GM23338 (cell line): Measurements from ENCODE around the gene C6orf89. TPM values are rescaled to one million over a fixed set of nuclear protein-coding genes. Genes with fewer than 3 reads are reported as not detected.

Source experiments
- ATAC-seq: fragments of 200-7000 bp; cut with Tn5 transposase; 3 replicates; pipeline ENCODE4 v1.9.1; 2020
- DNase-seq: peaks from one replicate; pipeline ENCODE4 v3.0.0-alpha.2; 2015; ENCODE audit warnings: low spot score
- H2AFZ ChIP-seq: fragments of 200-600 bp; sonication (generic); 2 replicates; pipeline ENCODE4 v1.8.0; 2016; ENCODE audit warnings: antibody characterized with exemption, mild to moderate bottlenecking, moderate library complexity
- H3F3A ChIP-seq: fragments of 200-600 bp; sonication (generic); replicated peaks from 2 replicates; pipeline ENCODE4 v1.8.0; 2017; ENCODE audit warnings: antibody characterized with exemption, mixed run types, low read depth
- H3K27ac ChIP-seq: fragments of 200-600 bp; sonication (generic); 2 replicates; pipeline ENCODE4 v1.6.1; 2016; ENCODE audit warnings: low read depth
- H3K27me3 ChIP-seq: fragments of 200-600 bp; sonication (generic); 2 replicates; pipeline ENCODE4 v1.8.0; 2016; ENCODE audit warnings: mild to moderate bottlenecking, mixed run types, moderate library complexity; ENCODE audit not compliant: insufficient read depth
- H3K36me3 ChIP-seq: fragments of 200-600 bp; sonication (generic); 2 replicates; pipeline ENCODE4 v1.8.0; 2016; ENCODE audit warnings: mild to moderate bottlenecking; ENCODE audit not compliant: insufficient read depth
- H3K4me1 ChIP-seq: fragments of 200-600 bp; sonication (generic); 2 replicates; pipeline ENCODE4 v1.8.0; 2016; ENCODE audit warnings: mild to moderate bottlenecking, moderate library complexity; ENCODE audit not compliant: insufficient read depth
- H3K4me2 ChIP-seq: fragments of 200-600 bp; sonication (generic); 2 replicates; pipeline ENCODE4 v1.7.1; 2017; ENCODE audit warnings: mixed run types
- H3K4me3 ChIP-seq: fragments of 200-600 bp; sonication (generic); 2 replicates; pipeline ENCODE4 v1.6.1; 2016; ENCODE audit warnings: mixed run types
- H3K79me2 ChIP-seq: fragments of 200-600 bp; sonication (generic); replicated peaks from 2 replicates; pipeline ENCODE4 v1.8.0; 2017; ENCODE audit warnings: mild to moderate bottlenecking; ENCODE audit not compliant: insufficient read depth
- H3K9me2 ChIP-seq: fragments of 200-600 bp; sonication (generic); 2 replicates; pipeline ENCODE4 v1.8.0; 2017; ENCODE audit not compliant: insufficient read depth
- H4K20me1 ChIP-seq: fragments of 200-600 bp; sonication (generic); replicated peaks from 2 replicates; pipeline ENCODE4 v1.8.0; 2017; ENCODE audit warnings: mild to moderate bottlenecking; ENCODE audit not compliant: insufficient read depth
- H3K27ac Mint-ChIP-seq: 2 replicates; pipeline ENCODE4 v1.8.0; 2020; ENCODE audit warnings: inconsistent platforms, mild to moderate bottlenecking, moderate library complexity, mixed read lengths
- H3K27me3 Mint-ChIP-seq: 3 replicates; pipeline ENCODE4 v1.8.0; 2022; ENCODE audit warnings: low read depth, mild to moderate bottlenecking, moderate library complexity, mixed read lengths, inconsistent platforms; ENCODE audit not compliant: insufficient read depth, poor library complexity
- H3K36me3 Mint-ChIP-seq: 3 replicates; pipeline ENCODE4 v1.8.0; 2021; ENCODE audit warnings: low read depth, mild to moderate bottlenecking, inconsistent platforms, moderate library complexity, mixed read lengths
- H3K4me1 Mint-ChIP-seq: 3 replicates; pipeline ENCODE4 v1.8.0; 2020; ENCODE audit warnings: mild to moderate bottlenecking, inconsistent platforms, mixed read lengths
- H3K4me3 Mint-ChIP-seq: 3 replicates; pipeline ENCODE4 v1.8.0; 2021; ENCODE audit warnings: moderate library complexity, mild to moderate bottlenecking, inconsistent platforms, mixed read lengths
- H3K9me3 Mint-ChIP-seq: 3 replicates; pipeline ENCODE4 v1.8.0; 2020; ENCODE audit warnings: moderate library complexity, mild to moderate bottlenecking, inconsistent platforms, mixed read lengths
- CREB1 ChIP-seq: fragments of 250-450 bp; sonication (Bioruptor Pico); IDR thresholded peaks from 2 replicates; pipeline ENCODE4 v1.5.0; 2020; ENCODE audit warnings: low read depth, mild to moderate bottlenecking, moderate library complexity
- CTCF ChIP-seq, 2 experiments: fragments of 200-600 bp in 1 of 2; sonication (generic) in 1 of 2; conservative IDR thresholded peaks; 2 replicates each; pipeline versions ENCODE4 v1.5.1 to v1.6.1; 2016 to 2017; ENCODE audit warnings: antibody characterized with exemption in 2 of 2, low read depth in 2 of 2, mild to moderate bottlenecking in 2 of 2, moderate library complexity in 1 of 2
- ETS1 ChIP-seq: IDR thresholded peaks from 2 replicates; pipeline ENCODE4 v1.6.1; 2016; ENCODE audit warnings: antibody characterized with exemption
- EZH2 ChIP-seq: fragments of 200-600 bp; sonication (generic); IDR thresholded peaks from one replicate; pipeline ENCODE4 v1.8.0; 2017; ENCODE audit warnings: antibody characterized with exemption, mild to moderate bottlenecking, low read depth; ENCODE audit not compliant: unreplicated experiment
- EZH2phosphoT487 ChIP-seq: fragments of 200-600 bp; sonication (generic); IDR thresholded peaks from one replicate; pipeline ENCODE4 v1.8.1; 2018; ENCODE audit warnings: antibody characterized with exemption; ENCODE audit not compliant: unreplicated experiment
- JUNB ChIP-seq: IDR thresholded peaks from one replicate; pipeline ENCODE4 v1.6.1; 2016; ENCODE audit warnings: antibody characterized with exemption; ENCODE audit not compliant: unreplicated experiment
- NANOG ChIP-seq: IDR thresholded peaks from 2 replicates; pipeline ENCODE4 v1.6.1; 2016; ENCODE audit warnings: antibody characterized with exemption, borderline replicate concordance
- polyA plus RNA-seq: library from polyadenylated mRNA; unstranded; fragments of >200 nt; fragmentation: Nextera tagmentation; extraction: Ambion mirVana; gene quantifications from 2 replicates; pipeline ENCODE4 v1.2.1, GENCODE V29; 2016
- total RNA-seq: library from RNA; depleted of rRNA; stranded (reverse); fragments of >200 nt; shearing (Covaris generic); gene quantifications from 2 replicates; pipeline ENCODE4 v1.2.3, GENCODE V29; 2014

C6orf89 gene
- total and polyA plus RNA-seq, 2 experiments from 2014 or later, result 3.7 to 7.9 TPM

- H3K27me3 Mint-ChIP-seq, result peaks cover 55% of the 10 kb centered on the region
- peaks cover 66% of the 10 kb centered on the region for H3K27me3 ChIP-seq
Measured at GRCh38 chr6:36837022-36837339, 48.8 kb upstream of the C6orf89 start.

GRCh38 chr6:36837686-36838085, 48.1 kb upstream of the C6orf89 start:
- H3F3A ChIP-seq, result no peaks in the 10 kb centered on the region
- Mint-ChIP-seq H3K27me3 (peaks cover 57% of the 10 kb centered on the region), H3K9me3 (peaks cover 6% of the 10 kb centered on the region; the same call in 2 of the 3 replicates), H3K36me3 (peaks cover 4% of the 10 kb centered on the region; the same call in 1 of the 3 replicates), H3K27ac (no peak overlapping the region), H3K4me3 (no peak overlapping the region), H3K4me1 (peaks cover 21% of the 10 kb centered on the region)
- H3K79me2 ChIP-seq, result no peaks in the 10 kb centered on the region
- no peak overlapping the region for H3K4me2 ChIP-seq
- no peak overlapping the region for H2AFZ ChIP-seq
- H3K9me2 ChIP-seq, result no peaks in the 10 kb centered on the region
- H3K4me1 ChIP-seq, result peaks cover 9% of the 10 kb centered on the region
- DNase-seq (no peak), ATAC-seq (no peak)
- H4K20me1 ChIP-seq, result no peaks in the 10 kb centered on the region
- no peak overlapping the region for H3K27ac ChIP-seq
- TF ChIP-seq CREB1 (CRISPR knock-in tag) (no peak), NANOG (no peak), CTCF (conservative IDR thresholded peaks at IDR 0.05; ENCODE audit: low read depth in 2 of 2) (no peak), EZH2 (no peak)
- H3K36me3 ChIP-seq, result no peaks in the 10 kb centered on the region; the same call in 1 of the 2 replicates
- no peak overlapping the region for H3K4me3 ChIP-seq
- H3K27me3 ChIP-seq, result peaks cover 70% of the 10 kb centered on the region

More at GRCh38 chr6:36837022-36837339, 48.8 kb upstream of the C6orf89 start:
- Histone ChIP-seq H3K4me3 (no peak overlapping the region), H3F3A (no peaks in the 10 kb centered on the region), H3K27ac (no peak overlapping the region), H2AFZ (no peak overlapping the region), H3K4me2 (no peak overlapping the region), H4K20me1 (no peaks in the 10 kb centered on the region), H3K36me3 (no peaks in the 10 kb centered on the region; the same call in 1 of the 2 replicates), H3K9me2 (no peaks in the 10 kb centered on the region), H3K4me1 (peaks cover 9% of the 10 kb centered on the region), H3K79me2 (no peaks in the 10 kb centered on the region)
- Mint-ChIP-seq H3K27ac (no peak overlapping the region), H3K4me3 (no peak overlapping the region), H3K36me3 (peaks cover 4% of the 10 kb centered on the region; the same call in 1 of the 3 replicates), H3K9me3 (peaks cover 6% of the 10 kb centered on the region; the same call in 2 of the 3 replicates), H3K4me1 (peaks cover 21% of the 10 kb centered on the region)
- ATAC-seq, result no peak
- TF ChIP-seq JUNB (no peak), EZH2 (no peak), CTCF (conservative IDR thresholded peaks at IDR 0.05; ENCODE audit: low read depth in 2 of 2) (no peak), ETS1 (no peak), EZH2phosphoT487 (no peak)
- no peak for DNase-seq
